Measurements from ENCODE around the gene POC1A. TPM values are rescaled to one million over a fixed set of nuclear protein-coding genes. Genes with fewer than 3 reads are reported as not detected.
A peak's percentile ranks its signal among the peaks of the same experiment; 100 is the strongest.
"Not testable (repeated sequence)": the region's sequence is repeated elsewhere in the genome, so short reads cannot be mapped to it uniquely, and the experiment has no call there.

POC1A gene
- total and polyA plus RNA-seq, 2 experiments from 2014 or later = 19.1 to 26.7 TPM

DNA sequence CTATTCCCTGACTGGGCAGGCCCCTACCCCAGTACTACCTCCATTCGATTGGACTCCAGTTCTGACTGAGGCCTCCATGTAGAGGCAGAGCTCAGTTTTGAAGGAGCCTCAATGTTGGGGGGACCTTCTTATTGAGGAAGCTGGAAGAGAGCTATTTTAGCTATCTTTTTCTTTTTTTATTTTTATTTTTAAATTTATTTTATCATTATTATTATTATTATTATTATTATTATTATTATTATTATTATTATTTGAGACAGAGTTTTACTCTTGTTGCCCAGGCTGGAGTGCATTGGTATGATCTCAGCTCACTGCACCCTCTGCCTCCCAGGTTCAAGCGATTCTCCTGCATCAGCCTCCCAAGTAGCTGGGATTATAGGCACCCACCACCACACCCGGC is 16.0 kb upstream of the POC1A start:
- H3K9me3 Mint-ChIP-seq = peaks cover 11% of the 10 kb centered on the region; the same call in 2 of the 3 replicates

DNA sequence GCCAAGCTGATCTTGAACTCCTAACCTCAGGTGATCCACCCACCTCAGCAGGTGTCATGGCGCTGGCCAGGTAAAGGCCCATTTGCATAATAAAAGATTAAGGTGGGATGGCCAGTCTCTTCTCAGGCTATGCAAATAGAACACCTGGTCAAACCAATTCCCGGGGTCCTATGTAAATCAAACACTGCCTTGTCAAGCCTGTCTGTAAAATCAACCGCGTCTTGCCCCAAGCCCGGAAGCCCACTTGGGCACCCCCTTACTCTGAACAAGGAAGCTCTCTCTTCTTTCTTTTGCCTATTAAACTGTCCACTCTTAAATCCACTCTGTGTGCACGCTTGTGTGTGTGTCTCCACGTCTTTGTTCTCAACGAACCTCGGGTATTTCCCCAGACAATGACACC is 13.0 kb upstream of the POC1A start:
- Mint-ChIP-seq H3K27ac (peak overlapping the region; percentile 22), H3K4me1 (peaks cover 21% of the 10 kb centered on the region), H3K4me3 (peak overlapping the region; percentile 1; the same call in 1 of the 3 replicates), H3K27me3 (ENCODE audit: insufficient read depth, low read depth, poor library complexity) (peaks cover 4% of the 10 kb centered on the region), H3K36me3 (ENCODE audit: low read depth) (peaks cover 8% of the 10 kb centered on the region), H3K9me3 (peaks cover 33% of the 10 kb centered on the region)
- H3K79me2 ChIP-seq (replicated peaks; ENCODE audit: insufficient read depth) = no peaks in the 10 kb centered on the region
- no peaks in the 10 kb centered on the region for H4K20me1 ChIP-seq (replicated peaks; ENCODE audit: insufficient read depth)
- no peaks in the 10 kb centered on the region; the same call in 1 of the 2 replicates for H3K9me2 ChIP-seq (ENCODE audit: insufficient read depth)
- H3K27me3 ChIP-seq (ENCODE audit: insufficient read depth) = no peaks in the 10 kb centered on the region
- H3K36me3 ChIP-seq (ENCODE audit: insufficient read depth) = no peaks in the 10 kb centered on the region; the same call in 1 of the 2 replicates
- H3K4me2 ChIP-seq = peak overlapping the region; percentile 56
- DNase-seq (ENCODE audit: low spot score) (peak; percentile 92), ATAC-seq (peak; percentile 91)
- peaks cover 16% of the 10 kb centered on the region for H3K4me1 ChIP-seq (ENCODE audit: insufficient read depth)
- peak; percentile 17 for TF ChIP-seq JUNB (IDR thresholded peaks at IDR 0.05; ENCODE audit: unreplicated experiment)
- TF ChIP-seq, protein P1, sequence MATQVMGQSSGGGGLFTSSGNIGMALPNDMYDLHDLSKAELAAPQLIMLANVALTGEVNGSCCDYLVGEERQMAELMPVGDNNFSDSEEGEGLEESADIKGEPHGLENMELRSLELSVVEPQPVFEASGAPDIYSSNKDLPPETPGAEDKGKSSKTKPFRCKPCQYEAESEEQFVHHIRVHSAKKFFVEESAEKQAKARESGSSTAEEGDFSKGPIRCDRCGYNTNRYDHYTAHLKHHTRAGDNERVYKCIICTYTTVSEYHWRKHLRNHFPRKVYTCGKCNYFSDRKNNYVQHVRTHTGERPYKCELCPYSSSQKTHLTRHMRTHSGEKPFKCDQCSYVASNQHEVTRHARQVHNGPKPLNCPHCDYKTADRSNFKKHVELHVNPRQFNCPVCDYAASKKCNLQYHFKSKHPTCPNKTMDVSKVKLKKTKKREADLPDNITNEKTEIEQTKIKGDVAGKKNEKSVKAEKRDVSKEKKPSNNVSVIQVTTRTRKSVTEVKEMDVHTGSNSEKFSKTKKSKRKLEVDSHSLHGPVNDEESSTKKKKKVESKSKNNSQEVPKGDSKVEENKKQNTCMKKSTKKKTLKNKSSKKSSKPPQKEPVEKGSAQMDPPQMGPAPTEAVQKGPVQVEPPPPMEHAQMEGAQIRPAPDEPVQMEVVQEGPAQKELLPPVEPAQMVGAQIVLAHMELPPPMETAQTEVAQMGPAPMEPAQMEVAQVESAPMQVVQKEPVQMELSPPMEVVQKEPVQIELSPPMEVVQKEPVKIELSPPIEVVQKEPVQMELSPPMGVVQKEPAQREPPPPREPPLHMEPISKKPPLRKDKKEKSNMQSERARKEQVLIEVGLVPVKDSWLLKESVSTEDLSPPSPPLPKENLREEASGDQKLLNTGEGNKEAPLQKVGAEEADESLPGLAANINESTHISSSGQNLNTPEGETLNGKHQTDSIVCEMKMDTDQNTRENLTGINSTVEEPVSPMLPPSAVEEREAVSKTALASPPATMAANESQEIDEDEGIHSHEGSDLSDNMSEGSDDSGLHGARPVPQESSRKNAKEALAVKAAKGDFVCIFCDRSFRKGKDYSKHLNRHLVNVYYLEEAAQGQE (IDR thresholded peaks at IDR 0.05; ENCODE audit: unreplicated experiment) = no peak
- no peak for TF ChIP-seq POLR2AphosphoS5 (IDR thresholded peaks at IDR 0.05; ENCODE audit: low read depth)
- TF ChIP-seq, protein P2, sequence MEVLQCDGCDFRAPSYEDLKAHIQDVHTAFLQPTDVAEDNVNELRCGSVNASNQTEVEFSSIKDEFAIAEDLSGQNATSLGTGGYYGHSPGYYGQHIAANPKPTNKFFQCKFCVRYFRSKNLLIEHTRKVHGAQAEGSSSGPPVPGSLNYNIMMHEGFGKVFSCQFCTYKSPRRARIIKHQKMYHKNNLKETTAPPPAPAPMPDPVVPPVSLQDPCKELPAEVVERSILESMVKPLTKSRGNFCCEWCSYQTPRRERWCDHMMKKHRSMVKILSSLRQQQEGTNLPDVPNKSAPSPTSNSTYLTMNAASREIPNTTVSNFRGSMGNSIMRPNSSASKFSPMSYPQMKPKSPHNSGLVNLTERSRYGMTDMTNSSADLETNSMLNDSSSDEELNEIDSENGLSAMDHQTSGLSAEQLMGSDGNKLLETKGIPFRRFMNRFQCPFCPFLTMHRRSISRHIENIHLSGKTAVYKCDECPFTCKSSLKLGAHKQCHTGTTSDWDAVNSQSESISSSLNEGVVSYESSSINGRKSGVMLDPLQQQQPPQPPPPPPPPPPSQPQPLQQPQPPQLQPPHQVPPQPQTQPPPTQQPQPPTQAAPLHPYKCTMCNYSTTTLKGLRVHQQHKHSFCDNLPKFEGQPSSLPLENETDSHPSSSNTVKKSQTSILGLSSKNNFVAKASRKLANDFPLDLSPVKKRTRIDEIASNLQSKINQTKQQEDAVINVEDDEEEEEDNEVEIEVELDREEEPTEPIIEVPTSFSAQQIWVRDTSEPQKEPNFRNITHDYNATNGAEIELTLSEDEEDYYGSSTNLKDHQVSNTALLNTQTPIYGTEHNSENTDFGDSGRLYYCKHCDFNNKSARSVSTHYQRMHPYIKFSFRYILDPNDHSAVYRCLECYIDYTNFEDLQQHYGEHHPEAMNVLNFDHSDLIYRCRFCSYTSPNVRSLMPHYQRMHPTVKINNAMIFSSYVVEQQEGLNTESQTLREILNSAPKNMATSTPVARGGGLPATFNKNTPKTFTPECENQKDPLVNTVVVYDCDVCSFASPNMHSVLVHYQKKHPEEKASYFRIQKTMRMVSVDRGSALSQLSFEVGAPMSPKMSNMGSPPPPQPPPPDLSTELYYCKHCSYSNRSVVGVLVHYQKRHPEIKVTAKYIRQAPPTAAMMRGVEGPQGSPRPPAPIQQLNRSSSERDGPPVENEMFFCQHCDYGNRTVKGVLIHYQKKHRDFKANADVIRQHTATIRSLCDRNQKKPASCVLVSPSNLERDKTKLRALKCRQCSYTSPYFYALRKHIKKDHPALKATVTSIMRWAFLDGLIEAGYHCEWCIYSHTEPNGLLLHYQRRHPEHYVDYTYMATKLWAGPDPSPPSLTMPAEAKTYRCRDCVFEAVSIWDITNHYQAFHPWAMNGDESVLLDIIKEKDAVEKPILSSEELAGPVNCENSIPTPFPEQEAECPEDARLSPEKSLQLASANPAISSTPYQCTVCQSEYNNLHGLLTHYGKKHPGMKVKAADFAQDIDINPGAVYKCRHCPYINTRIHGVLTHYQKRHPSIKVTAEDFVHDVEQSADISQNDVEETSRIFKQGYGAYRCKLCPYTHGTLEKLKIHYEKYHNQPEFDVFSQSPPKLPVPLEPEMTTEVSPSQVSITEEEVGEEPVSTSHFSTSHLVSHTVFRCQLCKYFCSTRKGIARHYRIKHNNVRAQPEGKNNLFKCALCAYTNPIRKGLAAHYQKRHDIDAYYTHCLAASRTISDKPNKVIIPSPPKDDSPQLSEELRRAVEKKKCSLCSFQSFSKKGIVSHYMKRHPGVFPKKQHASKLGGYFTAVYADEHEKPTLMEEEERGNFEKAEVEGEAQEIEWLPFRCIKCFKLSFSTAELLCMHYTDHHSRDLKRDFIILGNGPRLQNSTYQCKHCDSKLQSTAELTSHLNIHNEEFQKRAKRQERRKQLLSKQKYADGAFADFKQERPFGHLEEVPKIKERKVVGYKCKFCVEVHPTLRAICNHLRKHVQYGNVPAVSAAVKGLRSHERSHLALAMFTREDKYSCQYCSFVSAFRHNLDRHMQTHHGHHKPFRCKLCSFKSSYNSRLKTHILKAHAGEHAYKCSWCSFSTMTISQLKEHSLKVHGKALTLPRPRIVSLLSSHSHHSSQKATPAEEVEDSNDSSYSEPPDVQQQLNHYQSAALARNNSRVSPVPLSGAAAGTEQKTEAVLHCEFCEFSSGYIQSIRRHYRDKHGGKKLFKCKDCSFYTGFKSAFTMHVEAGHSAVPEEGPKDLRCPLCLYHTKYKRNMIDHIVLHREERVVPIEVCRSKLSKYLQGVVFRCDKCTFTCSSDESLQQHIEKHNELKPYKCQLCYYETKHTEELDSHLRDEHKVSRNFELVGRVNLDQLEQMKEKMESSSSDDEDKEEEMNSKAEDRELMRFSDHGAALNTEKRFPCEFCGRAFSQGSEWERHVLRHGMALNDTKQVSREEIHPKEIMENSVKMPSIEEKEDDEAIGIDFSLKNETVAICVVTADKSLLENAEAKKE (CRISPR knock-in tag; IDR thresholded peaks at IDR 0.05) = 0 out of 2 replicates have a peak, but pooled peaks have one; percentile 10
- TF ChIP-seq ZNF331 (CRISPR knock-in tag; IDR thresholded peaks at IDR 0.05; ENCODE audit: low read depth) = no peak
- TF ChIP-seq ETS1 (IDR thresholded peaks at IDR 0.05) = no peak
- TF ChIP-seq STAT1 (IDR thresholded peaks at IDR 0.05; ENCODE audit: unreplicated experiment) = no peak
- TF ChIP-seq NANOG (IDR thresholded peaks at IDR 0.05; ENCODE audit: borderline replicate concordance) = no peak; the same call in 1 of the 2 replicates
- TF ChIP-seq ZNF114 (CRISPR knock-in tag; IDR thresholded peaks at IDR 0.05) = no peak
- TF ChIP-seq EZH2 (IDR thresholded peaks at IDR 0.05; ENCODE audit: low read depth, unreplicated experiment) = no peak
- no peak overlapping the region for H2AFZ ChIP-seq
- no peaks in the 10 kb centered on the region for H3F3A ChIP-seq (replicated peaks; ENCODE audit: low read depth)
- H3K4me3 ChIP-seq = peak overlapping the region; percentile 22; the same call in 1 of the 2 replicates
- peak overlapping the region; percentile 34; the same call in 1 of the 2 replicates for H3K27ac ChIP-seq (ENCODE audit: low read depth)

More for the DNA sequence above, 16.0 kb upstream of the POC1A start:
- H3F3A ChIP-seq (replicated peaks; ENCODE audit: low read depth); H3K9me2 ChIP-seq (ENCODE audit: insufficient read depth); H3K36me3 ChIP-seq (ENCODE audit: insufficient read depth); H3K36me3 Mint-ChIP-seq (ENCODE audit: low read depth); H3K4me3 Mint-ChIP-seq; H2AFZ ChIP-seq; ATAC-seq; H3K27me3 ChIP-seq (ENCODE audit: insufficient read depth); DNase-seq (ENCODE audit: low spot score); H3K27ac ChIP-seq (ENCODE audit: low read depth); H3K4me3 ChIP-seq; H3K4me2 ChIP-seq; H3K27me3 Mint-ChIP-seq (ENCODE audit: insufficient read depth, low read depth, poor library complexity); H3K79me2 ChIP-seq (replicated peaks; ENCODE audit: insufficient read depth); H4K20me1 ChIP-seq (replicated peaks; ENCODE audit: insufficient read depth); H3K27ac Mint-ChIP-seq: not testable (repeated sequence)
- H3K4me1 Mint-ChIP-seq = peaks cover 21% of the 10 kb centered on the region
- peaks cover 16% of the 10 kb centered on the region for H3K4me1 ChIP-seq (ENCODE audit: insufficient read depth)

Data from GM23338 (cell line).